MM.1S (cell line): ENCODE measurements around the gene DLGAP1.

ENCODE experiments used
- DNase-seq: peaks from one replicate; pipeline ENCODE4 v3.0.0-alpha.2; 2015
- H2AFZ ChIP-seq: fragments of 300-600 bp; sonication (generic); 2 replicates; pipeline ENCODE4 v1.6.0; 2016; ENCODE audit warnings: antibody characterized with exemption, low read length
- H3F3A ChIP-seq: fragments of 300-600 bp; sonication (generic); 2 replicates; pipeline ENCODE4 v1.6.1; 2016; ENCODE audit warnings: mild to moderate bottlenecking, antibody characterized with exemption, low read length, moderate library complexity, mixed read lengths; ENCODE audit not compliant: insufficient read depth
- H3K27ac ChIP-seq: fragments of 300-600 bp; sonication (generic); 2 replicates; pipeline ENCODE4 v1.5.1; 2016; ENCODE audit warnings: mild to moderate bottlenecking, low read length
- H3K27me3 ChIP-seq: fragments of 300-600 bp; sonication (generic); replicated peaks from 2 replicates; pipeline ENCODE4 v1.6.0; 2016; ENCODE audit warnings: low read length; ENCODE audit not compliant: insufficient read depth
- H3K36me3 ChIP-seq: fragments of 300-600 bp; sonication (generic); replicated peaks from 2 replicates; pipeline ENCODE4 v1.6.1; 2016; ENCODE audit warnings: mild to moderate bottlenecking, low read length, mixed read lengths; ENCODE audit not compliant: insufficient read depth
- H3K4me1 ChIP-seq: fragments of 300-600 bp; sonication (generic); 2 replicates; pipeline ENCODE4 v1.6.1; 2016; ENCODE audit warnings: low read length, mixed read lengths
- H3K4me2 ChIP-seq: fragments of 300-600 bp; sonication (generic); 2 replicates; pipeline ENCODE4 v1.6.0; 2016; ENCODE audit warnings: low read depth, low read length
- H3K4me3 ChIP-seq: fragments of 300-600 bp; sonication (generic); 2 replicates; pipeline ENCODE4 v1.5.1; 2016; ENCODE audit warnings: low read length, mixed read lengths
- H3K79me2 ChIP-seq: fragments of 300-600 bp; sonication (generic); 2 replicates; pipeline ENCODE4 v1.6.1; 2016; ENCODE audit warnings: mixed run types, low read length, mixed read lengths
- H3K9ac ChIP-seq: fragments of 300-600 bp; sonication (generic); 2 replicates; pipeline ENCODE4 v1.6.1; 2016; ENCODE audit warnings: low read length, mixed read lengths
- H3K9me2 ChIP-seq: fragments of 300-600 bp; sonication (generic); replicated peaks from 2 replicates; pipeline ENCODE4 v1.6.1; 2016; ENCODE audit warnings: mild to moderate bottlenecking, low read length, mixed read lengths; ENCODE audit not compliant: insufficient read depth
- H3K9me3 ChIP-seq: fragments of 300-600 bp; sonication (generic); replicated peaks from 2 replicates; pipeline ENCODE4 v1.6.1; 2016; ENCODE audit warnings: mild to moderate bottlenecking, low read length, mixed read lengths; ENCODE audit not compliant: insufficient read depth
- H4K20me1 ChIP-seq: fragments of 300-600 bp; sonication (generic); 2 replicates; pipeline ENCODE4 v1.6.1; 2016; ENCODE audit warnings: mild to moderate bottlenecking, low read length, moderate library complexity, mixed read lengths; ENCODE audit not compliant: insufficient read depth
- EZH2 ChIP-seq: fragments of 300-600 bp; sonication (generic); optimal IDR thresholded peaks from 2 replicates; pipeline ENCODE3; 2017; ENCODE audit warnings: low read depth, mild to moderate bottlenecking, antibody characterized with exemption, low read length, mixed read lengths
- EZH2phosphoT487 ChIP-seq: fragments of 300-600 bp; sonication (generic); IDR thresholded peaks from 2 replicates; pipeline ENCODE4 v1.6.1; 2018; ENCODE audit warnings: antibody characterized with exemption, low read length
- TF ChIP-seq, protein P1 (sequence below): fragments of 300-600 bp; sonication (generic); IDR thresholded peaks from 2 replicates; pipeline ENCODE4 v1.5.1; 2016; ENCODE audit warnings: antibody characterized with exemption, low read length, mixed read lengths

The DLGAP1 gene

DNA sequence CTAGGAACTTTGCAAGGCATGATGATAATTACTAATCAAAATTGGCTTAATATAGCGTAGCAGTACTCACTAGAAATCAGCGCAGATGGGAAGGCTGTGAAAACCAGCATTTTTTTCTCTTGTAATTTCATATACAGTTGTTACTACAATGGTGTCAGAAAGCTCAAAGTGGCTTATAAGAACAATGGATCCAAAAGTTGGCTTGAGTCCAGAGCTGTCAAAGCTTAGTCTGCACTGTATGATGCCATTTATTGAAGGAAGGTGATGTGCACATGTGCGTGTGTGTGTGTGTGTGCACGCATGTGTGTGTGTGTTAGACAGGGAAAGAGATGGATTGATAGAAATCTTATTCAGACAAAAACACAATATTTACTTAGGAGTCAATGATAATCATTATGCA, 663.9 kb downstream of the DLGAP1 start:
- Histone ChIP-seq H3K79me2 (no peaks in the 10 kb centered on the region), H3K4me2 (no peak overlapping the region), H3K9ac (no peak overlapping the region), H4K20me1 (no peaks in the 10 kb centered on the region), H3K27ac (no peak overlapping the region), H3K36me3 (no peaks in the 10 kb centered on the region), H3K27me3 (no peaks in the 10 kb centered on the region), H3K9me2 (no peaks in the 10 kb centered on the region), H3K4me3 (no peak overlapping the region), H2AFZ (no peak overlapping the region), H3F3A (no peaks in the 10 kb centered on the region), H3K4me1 (no peaks in the 10 kb centered on the region), H3K9me3 (no peaks in the 10 kb centered on the region)
- DNase-seq = no peak
- TF ChIP-seq, protein P1, sequence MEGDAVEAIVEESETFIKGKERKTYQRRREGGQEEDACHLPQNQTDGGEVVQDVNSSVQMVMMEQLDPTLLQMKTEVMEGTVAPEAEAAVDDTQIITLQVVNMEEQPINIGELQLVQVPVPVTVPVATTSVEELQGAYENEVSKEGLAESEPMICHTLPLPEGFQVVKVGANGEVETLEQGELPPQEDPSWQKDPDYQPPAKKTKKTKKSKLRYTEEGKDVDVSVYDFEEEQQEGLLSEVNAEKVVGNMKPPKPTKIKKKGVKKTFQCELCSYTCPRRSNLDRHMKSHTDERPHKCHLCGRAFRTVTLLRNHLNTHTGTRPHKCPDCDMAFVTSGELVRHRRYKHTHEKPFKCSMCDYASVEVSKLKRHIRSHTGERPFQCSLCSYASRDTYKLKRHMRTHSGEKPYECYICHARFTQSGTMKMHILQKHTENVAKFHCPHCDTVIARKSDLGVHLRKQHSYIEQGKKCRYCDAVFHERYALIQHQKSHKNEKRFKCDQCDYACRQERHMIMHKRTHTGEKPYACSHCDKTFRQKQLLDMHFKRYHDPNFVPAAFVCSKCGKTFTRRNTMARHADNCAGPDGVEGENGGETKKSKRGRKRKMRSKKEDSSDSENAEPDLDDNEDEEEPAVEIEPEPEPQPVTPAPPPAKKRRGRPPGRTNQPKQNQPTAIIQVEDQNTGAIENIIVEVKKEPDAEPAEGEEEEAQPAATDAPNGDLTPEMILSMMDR = no peak
- TF ChIP-seq EZH2 (no peak), EZH2phosphoT487 (no peak)

DNA sequence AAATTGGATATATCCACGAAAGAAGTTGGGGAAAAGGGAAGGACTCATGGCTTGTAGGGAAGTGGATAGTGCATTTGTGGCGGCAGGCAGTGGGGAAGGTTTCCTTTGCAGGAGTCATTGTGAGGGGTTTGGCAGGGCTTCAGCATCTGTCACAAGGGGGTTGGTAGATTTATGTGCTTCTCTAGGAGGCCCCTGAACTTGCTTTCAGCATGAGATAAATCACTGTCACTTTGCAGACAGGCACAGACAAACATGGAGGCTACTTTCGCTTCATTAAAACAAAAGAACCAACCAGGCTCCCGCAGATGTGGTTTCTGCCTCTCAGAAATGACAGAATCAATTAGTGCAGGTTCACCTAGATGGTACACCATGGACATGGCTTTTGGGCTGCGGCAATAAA, 664.4 kb downstream of the DLGAP1 start:
- Histone ChIP-seq H3K9me3 (no peaks in the 10 kb centered on the region), H3K4me1 (no peaks in the 10 kb centered on the region), H3K27me3 (no peaks in the 10 kb centered on the region), H3K9me2 (no peaks in the 10 kb centered on the region), H3K27ac (no peak overlapping the region), H3K9ac (no peak overlapping the region), H3F3A (no peaks in the 10 kb centered on the region), H3K4me2 (no peak overlapping the region), H4K20me1 (no peaks in the 10 kb centered on the region), H3K4me3 (no peak overlapping the region), H2AFZ (no peak overlapping the region), H3K79me2 (no peaks in the 10 kb centered on the region), H3K36me3 (no peaks in the 10 kb centered on the region)
- DNase-seq = no peak
- TF ChIP-seq EZH2phosphoT487 (no peak), EZH2 (no peak)
- TF ChIP-seq, protein P1 = no peak

DNA sequence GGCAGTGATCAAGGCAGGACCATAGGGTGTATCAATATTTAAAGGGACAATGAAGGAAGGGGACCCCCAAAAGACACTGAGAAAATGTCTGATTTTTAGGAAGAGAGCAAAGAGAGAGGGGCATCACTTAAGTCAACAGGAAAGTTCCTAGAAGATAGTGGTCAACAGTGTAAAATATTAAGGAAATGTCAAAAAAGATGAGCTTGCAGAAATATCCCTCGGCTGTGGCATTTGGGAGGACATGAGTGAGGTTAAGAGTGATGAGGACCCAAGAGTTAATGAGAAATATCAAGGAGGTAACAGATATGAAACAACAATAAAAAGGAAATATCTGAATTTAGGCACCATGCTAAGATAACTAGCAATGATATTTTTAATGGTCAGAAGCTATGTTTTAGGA, 665.6 kb downstream of the DLGAP1 start:
- no peaks in the 10 kb centered on the region for H3K79me2 ChIP-seq
- no peak overlapping the region for H2AFZ ChIP-seq
- no peaks in the 10 kb centered on the region for H3K4me1 ChIP-seq
- no peaks in the 10 kb centered on the region for H3F3A ChIP-seq
- H3K27ac ChIP-seq = no peak overlapping the region
- DNase-seq = no peak
- H3K9ac ChIP-seq = no peak overlapping the region
- H3K27me3 ChIP-seq = no peaks in the 10 kb centered on the region
- TF ChIP-seq, protein P1 = no peak
- no peak for TF ChIP-seq EZH2
- no peak for TF ChIP-seq EZH2phosphoT487
- H3K4me3 ChIP-seq = no peak overlapping the region
- H4K20me1 ChIP-seq = no peaks in the 10 kb centered on the region
- H3K9me3 ChIP-seq = no peaks in the 10 kb centered on the region
- no peak overlapping the region for H3K4me2 ChIP-seq
- no peaks in the 10 kb centered on the region for H3K9me2 ChIP-seq
- H3K36me3 ChIP-seq = no peaks in the 10 kb centered on the region
